Measurements from ENCODE around the gene PSD4.

DNA sequence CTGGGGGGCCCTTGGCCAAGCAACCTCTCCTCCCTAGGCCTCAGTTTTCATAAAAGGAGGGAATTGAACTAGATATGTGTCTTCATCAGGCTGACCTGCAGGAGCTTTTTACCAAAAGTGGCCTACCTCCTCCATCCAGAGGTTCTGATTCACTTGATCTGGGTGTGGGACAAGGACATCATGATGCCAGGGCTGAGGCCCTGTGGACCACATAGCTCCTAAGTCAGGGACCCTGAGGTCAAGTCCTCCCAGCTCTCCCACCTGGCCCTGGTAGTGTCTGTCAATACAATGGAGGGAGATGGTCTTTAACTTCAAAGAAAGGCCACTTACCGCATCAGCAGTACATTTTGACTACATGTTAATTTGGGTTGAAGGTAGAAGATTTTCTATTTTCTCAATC is 35.9 kb upstream of the PSD4 start:
- TF ChIP-seq, protein P1, sequence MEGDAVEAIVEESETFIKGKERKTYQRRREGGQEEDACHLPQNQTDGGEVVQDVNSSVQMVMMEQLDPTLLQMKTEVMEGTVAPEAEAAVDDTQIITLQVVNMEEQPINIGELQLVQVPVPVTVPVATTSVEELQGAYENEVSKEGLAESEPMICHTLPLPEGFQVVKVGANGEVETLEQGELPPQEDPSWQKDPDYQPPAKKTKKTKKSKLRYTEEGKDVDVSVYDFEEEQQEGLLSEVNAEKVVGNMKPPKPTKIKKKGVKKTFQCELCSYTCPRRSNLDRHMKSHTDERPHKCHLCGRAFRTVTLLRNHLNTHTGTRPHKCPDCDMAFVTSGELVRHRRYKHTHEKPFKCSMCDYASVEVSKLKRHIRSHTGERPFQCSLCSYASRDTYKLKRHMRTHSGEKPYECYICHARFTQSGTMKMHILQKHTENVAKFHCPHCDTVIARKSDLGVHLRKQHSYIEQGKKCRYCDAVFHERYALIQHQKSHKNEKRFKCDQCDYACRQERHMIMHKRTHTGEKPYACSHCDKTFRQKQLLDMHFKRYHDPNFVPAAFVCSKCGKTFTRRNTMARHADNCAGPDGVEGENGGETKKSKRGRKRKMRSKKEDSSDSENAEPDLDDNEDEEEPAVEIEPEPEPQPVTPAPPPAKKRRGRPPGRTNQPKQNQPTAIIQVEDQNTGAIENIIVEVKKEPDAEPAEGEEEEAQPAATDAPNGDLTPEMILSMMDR (IDR thresholded peaks at IDR 0.05), result no peak
- TF ChIP-seq POLR2A (IDR thresholded peaks at IDR 0.05), result no peak

Measured in adrenal gland (tissue), 5 donors.